CD8-positive, alpha-beta memory T cell (primary cell): ENCODE results near the gene CREBRF. TPM values are rescaled to one million over a fixed set of nuclear protein-coding genes. Genes with fewer than 3 reads are reported as not detected.

Experiments
- CTCF ChIA-PET: fragments of 350-600 bp; sonication (Branson Sonifier 250); formaldehyde crosslinking; loops from one replicate; lab custom pipeline; 2021; ENCODE audit warnings: antibody characterized with exemption; lab: Charles Lee
- POLR2A ChIA-PET: fragments of 350-600 bp; sonication (Branson Sonifier 250); formaldehyde crosslinking; loops from one replicate; lab custom pipeline; 2021; ENCODE audit warnings: antibody characterized with exemption; lab: Charles Lee
- DNase-seq, 5 donors: peaks; one replicate each; pipeline versions ENCODE4 v3.0.0 to v3.0.0-alpha.2; 2020 to 2022; ENCODE audit warnings: mixed read lengths in 1 of 5
- H3K27ac ChIP-seq: one replicate; pipeline ENCODE4 v1.7.0; 2013; ENCODE audit warnings: low read depth, mild to moderate bottlenecking, low read length, moderate library complexity
- H3K27me3 ChIP-seq: 2 replicates; pipeline ENCODE4 v1.7.0; 2013; ENCODE audit warnings: low read length, mild to moderate bottlenecking; ENCODE audit not compliant: insufficient read depth, poor library complexity, severe bottlenecking
- H3K36me3 ChIP-seq: 2 replicates; pipeline ENCODE4 v1.7.0; 2013; ENCODE audit warnings: mild to moderate bottlenecking, low read length, moderate library complexity; ENCODE audit not compliant: insufficient read depth
- H3K4me1 ChIP-seq: 2 replicates; pipeline ENCODE4 v1.7.0; 2013; ENCODE audit warnings: mild to moderate bottlenecking, low read length, moderate library complexity; ENCODE audit not compliant: insufficient read depth
- H3K4me3 ChIP-seq: 2 replicates; pipeline ENCODE4 v1.7.0; 2013; ENCODE audit warnings: mild to moderate bottlenecking, low read length
- H3K9me3 ChIP-seq: 2 replicates; pipeline ENCODE4 v1.7.0; 2013; ENCODE audit warnings: mild to moderate bottlenecking, low read length
- H3K27ac Mint-ChIP-seq, 8 donors: one replicate each; pipeline ENCODE4 v1.8.0; 2020 to 2021; ENCODE audit warnings: mixed read lengths in 8 of 8, mild to moderate bottlenecking in 6 of 8, inconsistent platforms in 3 of 8, moderate library complexity in 3 of 8
- H3K27me3 Mint-ChIP-seq, 2 donors: one replicate each; pipeline ENCODE4 v1.8.0; 2020 to 2021; ENCODE audit warnings: mixed read lengths in 2 of 2, mild to moderate bottlenecking in 1 of 2, moderate library complexity in 1 of 2
- H3K36me3 Mint-ChIP-seq, 3 donors: one replicate each; pipeline ENCODE4 v1.8.0; 2020 to 2021; ENCODE audit warnings: mixed read lengths in 3 of 3, inconsistent platforms in 1 of 3, mild to moderate bottlenecking in 1 of 3
- H3K4me1 Mint-ChIP-seq, 3 donors: one replicate each; pipeline ENCODE4 v1.8.0; 2020 to 2021; ENCODE audit warnings: mixed read lengths in 3 of 3, inconsistent platforms in 1 of 3, mild to moderate bottlenecking in 1 of 3
- H3K4me3 Mint-ChIP-seq, 7 donors: one replicate each; pipeline ENCODE4 v1.8.0; 2020 to 2021; ENCODE audit warnings: mixed read lengths in 7 of 7, mild to moderate bottlenecking in 6 of 7, moderate library complexity in 4 of 7, inconsistent platforms in 2 of 7
- H3K9me3 Mint-ChIP-seq, 5 donors: one replicate each; pipeline ENCODE4 v1.8.0; 2020 to 2022; ENCODE audit warnings: mixed read lengths in 5 of 5, mild to moderate bottlenecking in 3 of 5, moderate library complexity in 2 of 5, inconsistent platforms in 1 of 5
- polyA plus RNA-seq: library from polyadenylated mRNA; unstranded; fragments of 300-500 nt; fragmentation: Illumina TruSeq; gene quantifications from one replicate; pipeline ENCODE4 v1.2.3, GENCODE V29; 2021
- total RNA-seq, 2 experiments: library from RNA; stranded (reverse); gene quantifications; one replicate each; pipeline ENCODE4 v1.2.3, GENCODE V29; 2021

Gene CREBRF
- total and polyA plus RNA-seq, 3 experiments from 2014 or later = 14.3 to 61.0 (median 14.9) TPM

DNA sequence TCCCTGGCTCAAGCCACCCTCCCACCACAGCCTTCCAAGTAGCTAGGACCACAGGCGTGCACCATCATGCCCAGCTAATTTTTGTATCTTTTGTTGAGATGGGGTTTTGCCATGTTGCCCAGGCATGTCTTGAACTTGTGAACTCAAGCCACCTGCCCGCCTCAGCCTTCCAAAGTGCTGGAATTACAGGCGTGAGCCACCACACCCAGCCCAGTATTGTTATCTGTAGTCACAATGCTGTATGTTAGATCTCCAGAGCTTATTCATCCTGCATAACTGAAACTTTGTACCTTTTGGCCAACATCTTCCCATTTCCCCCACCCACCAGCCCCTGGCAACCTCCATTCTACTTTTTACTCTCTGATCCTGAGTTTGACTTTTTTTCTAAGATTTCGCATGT, 37.5 kb downstream of the CREBRF start:
- H3K4me3 Mint-ChIP-seq = no peak overlapping the region
- peaks cover 0 to 52% (median 14%) of the 10 kb centered on the region in 3 donors for H3K36me3 Mint-ChIP-seq
- ChIA-PET CTCF (no interaction called here), POLR2A (no interaction called here)
- H3K27me3 Mint-ChIP-seq = no peaks in the 10 kb centered on the region
- H3K27ac Mint-ChIP-seq = peak overlapping the region in 5 of 8 donors; percentile 2 to 73 (median 18)
- H3K27ac ChIP-seq = no peak overlapping the region
- peaks cover 14% of the 10 kb centered on the region for H3K36me3 ChIP-seq
- DNase-seq = no peak
- peaks cover 43 to 60% (median 49%) of the 10 kb centered on the region in 3 donors for H3K4me1 Mint-ChIP-seq
- no peak overlapping the region for H3K4me3 ChIP-seq
- H3K9me3 ChIP-seq = no peaks in the 10 kb centered on the region
- no peaks in the 10 kb centered on the region for H3K9me3 Mint-ChIP-seq
- H3K27me3 ChIP-seq = no peaks in the 10 kb centered on the region
- no peaks in the 10 kb centered on the region for H3K4me1 ChIP-seq

- Mint-ChIP-seq H3K27ac (peak overlapping the region in 5 of 8 donors; percentile 2 to 73 (median 14)), H3K4me3 (no peak overlapping the region), H3K36me3 (peaks cover 0 to 48% (median 13%) of the 10 kb centered on the region in 3 donors), H3K4me1 (peaks cover 48 to 66% (median 54%) of the 10 kb centered on the region in 3 donors), H3K27me3 (no peaks in the 10 kb centered on the region), H3K9me3 (no peaks in the 10 kb centered on the region)
- peaks cover 2% of the 10 kb centered on the region for H3K4me1 ChIP-seq
- no peaks in the 10 kb centered on the region for H3K9me3 ChIP-seq
- no peak for DNase-seq
- CTCF ChIA-PET = no interaction called here
- H3K27me3 ChIP-seq = no peaks in the 10 kb centered on the region
- peaks cover 14% of the 10 kb centered on the region for H3K36me3 ChIP-seq
- no peak overlapping the region for H3K4me3 ChIP-seq
- H3K27ac ChIP-seq = no peak overlapping the region
- POLR2A ChIA-PET = no interaction called here
These were observed 38.0 kb downstream of the CREBRF start for GRCh38 chr5:173094012-173094661.

- Mint-ChIP-seq H3K27ac (peak overlapping the region in 4 of 8 donors; percentile 12 to 76 (median 46)), H3K36me3 (peaks cover 16 to 50% (median 19%) of the 10 kb centered on the region in 3 donors), H3K9me3 (peaks cover 4 to 14% (median 12%) of the 10 kb centered on the region in 5 donors), H3K4me3 (no peak overlapping the region), H3K27me3 (no peaks in the 10 kb centered on the region), H3K4me1 (peaks cover 51 to 70% (median 66%) of the 10 kb centered on the region in 3 donors)
- no peak overlapping the region for H3K4me3 ChIP-seq
- CTCF ChIA-PET = no interaction called here
- H3K36me3 ChIP-seq = peaks cover 6% of the 10 kb centered on the region
- no peak for DNase-seq
- no peaks in the 10 kb centered on the region for H3K27me3 ChIP-seq
- H3K4me1 ChIP-seq = peaks cover 15% of the 10 kb centered on the region
- H3K9me3 ChIP-seq = peaks cover 6% of the 10 kb centered on the region
- H3K27ac ChIP-seq = no peak overlapping the region
- POLR2A ChIA-PET = no interaction called here
These were observed 42.6 kb downstream of the CREBRF start for GRCh38 chr5:173098787-173099186.

GRCh38 chr5:173099461-173099860, 43.3 kb downstream of the CREBRF start:
- peaks cover 17 to 49% (median 19%) of the 10 kb centered on the region in 3 donors for H3K36me3 Mint-ChIP-seq
- no peaks in the 10 kb centered on the region for H3K27me3 Mint-ChIP-seq
- Histone ChIP-seq H3K27me3 (no peaks in the 10 kb centered on the region), H3K4me3 (no peak overlapping the region), H3K4me1 (peaks cover 15% of the 10 kb centered on the region), H3K27ac (no peak overlapping the region), H3K9me3 (peaks cover 6% of the 10 kb centered on the region), H3K36me3 (peaks cover 6% of the 10 kb centered on the region)
- peak overlapping the region in 5 of 8 donors; percentile 4 to 47 (median 14) for H3K27ac Mint-ChIP-seq
- peak in 1 of 5 donors; percentile 31 for DNase-seq
- POLR2A ChIA-PET = no interaction called here
- peaks cover 50 to 70% (median 66%) of the 10 kb centered on the region in 3 donors for H3K4me1 Mint-ChIP-seq
- CTCF ChIA-PET = no interaction called here
- peak overlapping the region in 3 of 7 donors; percentile 5 to 17 (median 14) for H3K4me3 Mint-ChIP-seq
- peaks cover 4 to 14% (median 12%) of the 10 kb centered on the region in 5 donors for H3K9me3 Mint-ChIP-seq

GRCh38 chr5:173101245-173101644, 45.1 kb downstream of the CREBRF start:
- CTCF ChIA-PET = no interaction called here
- peaks cover 48 to 72% (median 67%) of the 10 kb centered on the region in 3 donors for H3K4me1 Mint-ChIP-seq
- Histone ChIP-seq H3K27me3 (no peaks in the 10 kb centered on the region), H3K4me3 (no peak overlapping the region), H3K9me3 (peaks cover 6% of the 10 kb centered on the region), H3K4me1 (peaks cover 15% of the 10 kb centered on the region), H3K36me3 (peaks cover 6% of the 10 kb centered on the region), H3K27ac (no peak overlapping the region)
- POLR2A ChIA-PET = interaction anchor here (0.5 kb wide), 1 partner anchor 35 kb away, joined by 6 read pairs; no protein-coding TSS in a partner anchor
- no peaks in the 10 kb centered on the region for H3K27me3 Mint-ChIP-seq
- peaks cover 4 to 14% (median 12%) of the 10 kb centered on the region in 5 donors for H3K9me3 Mint-ChIP-seq
- no peak overlapping the region for H3K27ac Mint-ChIP-seq
- H3K4me3 Mint-ChIP-seq = no peak overlapping the region
- peaks cover 18 to 51% (median 19%) of the 10 kb centered on the region in 3 donors for H3K36me3 Mint-ChIP-seq
- no peak for DNase-seq

DNA sequence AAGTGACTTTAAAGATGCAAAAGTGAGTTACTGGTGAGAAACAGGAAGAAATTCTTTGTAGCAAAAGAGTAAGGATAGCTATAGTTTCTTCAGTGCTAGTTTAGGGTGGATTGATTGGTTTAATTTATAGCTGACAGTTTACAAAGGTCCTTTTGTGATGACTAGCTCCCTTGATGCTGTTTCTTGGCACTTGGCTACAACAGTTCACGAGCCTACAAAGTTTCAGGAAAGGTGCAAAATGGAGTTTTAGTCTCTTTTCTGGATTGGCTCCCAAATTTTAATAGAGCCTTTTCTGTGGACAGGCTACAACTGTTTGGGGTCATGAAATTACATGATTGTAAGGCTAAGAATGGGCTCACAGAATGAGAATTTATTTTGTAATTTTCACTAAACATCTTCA, 47.3 kb downstream of the CREBRF start:
- H3K36me3 Mint-ChIP-seq = peaks cover 18 to 58% (median 19%) of the 10 kb centered on the region in 3 donors
- Histone ChIP-seq H3K9me3 (peaks cover 6% of the 10 kb centered on the region), H3K27ac (no peak overlapping the region), H3K4me1 (peaks cover 15% of the 10 kb centered on the region), H3K36me3 (peaks cover 7% of the 10 kb centered on the region), H3K4me3 (no peak overlapping the region), H3K27me3 (no peaks in the 10 kb centered on the region)
- ChIA-PET CTCF (no interaction called here), POLR2A (no interaction called here)
- no peak overlapping the region for H3K27ac Mint-ChIP-seq
- H3K9me3 Mint-ChIP-seq = peaks cover 4 to 14% (median 12%) of the 10 kb centered on the region in 5 donors
- no peak for DNase-seq
- H3K4me1 Mint-ChIP-seq = peaks cover 33 to 54% (median 47%) of the 10 kb centered on the region in 3 donors
- H3K27me3 Mint-ChIP-seq = no peaks in the 10 kb centered on the region
- no peak overlapping the region for H3K4me3 Mint-ChIP-seq

GRCh38 chr5:173108914-173109313, 52.8 kb downstream of the CREBRF start:
- Mint-ChIP-seq H3K27ac (peak overlapping the region in 4 of 8 donors; percentile 3 to 76 (median 35)), H3K27me3 (no peaks in the 10 kb centered on the region), H3K4me3 (no peak overlapping the region), H3K4me1 (peaks cover 13 to 17% (median 17%) of the 10 kb centered on the region in 3 donors), H3K36me3 (peaks cover 0 to 73% (median 22%) of the 10 kb centered on the region in 3 donors), H3K9me3 (no peaks in the 10 kb centered on the region)
- Histone ChIP-seq H3K36me3 (peaks cover 48% of the 10 kb centered on the region), H3K4me1 (no peaks in the 10 kb centered on the region), H3K27ac (no peak overlapping the region), H3K9me3 (no peaks in the 10 kb centered on the region), H3K4me3 (no peak overlapping the region), H3K27me3 (no peaks in the 10 kb centered on the region)
- CTCF ChIA-PET = no interaction called here
- no peak for DNase-seq
- POLR2A ChIA-PET = no interaction called here

- Mint-ChIP-seq H3K4me1 (peaks cover 0 to 6% (median 5%) of the 10 kb centered on the region in 3 donors), H3K4me3 (no peak overlapping the region), H3K36me3 (peaks cover 16 to 84% (median 30%) of the 10 kb centered on the region in 3 donors), H3K27me3 (no peaks in the 10 kb centered on the region), H3K9me3 (peaks cover 1 to 5% (median 3%) of the 10 kb centered on the region in 5 donors), H3K27ac (peak overlapping the region in 1 of 8 donors; percentile 3)
- CTCF ChIA-PET = interaction anchor here (1.4 kb wide), 1 partner anchor 48 kb away, joined by 3 read pairs; no protein-coding TSS in a partner anchor
- POLR2A ChIA-PET = interaction anchor here (0.6 kb wide), 1 partner anchor 16 kb away, joined by 3 read pairs; no protein-coding TSS in a partner anchor
- no peak overlapping the region for H3K4me3 ChIP-seq
- no peaks in the 10 kb centered on the region for H3K4me1 ChIP-seq
- no peaks in the 10 kb centered on the region for H3K27me3 ChIP-seq
- no peak overlapping the region for H3K27ac ChIP-seq
- no peak for DNase-seq
- H3K36me3 ChIP-seq = peaks cover 35% of the 10 kb centered on the region
- H3K9me3 ChIP-seq = no peaks in the 10 kb centered on the region
These were observed 58.4 kb downstream of the CREBRF start for GRCh38 chr5:173114536-173114935.
